Fibroblast of lung (primary cell): ENCODE measurements around the gene MYH3. TPM values are rescaled to one million over a fixed set of nuclear protein-coding genes. Genes with fewer than 3 reads are reported as not detected.

Experiments
- DNase-seq, 2 donors: peaks; one replicate each; pipeline versions ENCODE4 v3.0.0 to v3.0.0-alpha.2; 2010; ENCODE audit warnings: low read depth in 2 of 2
- H2AFZ ChIP-seq: 2 replicates; pipeline ENCODE4 v1.5.1; 2012; ENCODE audit warnings: low read length, control low read depth, inconsistent platforms
- H3K27ac ChIP-seq: 2 replicates; pipeline ENCODE4 v1.5.1; 2011; ENCODE audit warnings: low read length, control low read depth; ENCODE audit not compliant: insufficient read depth
- H3K27me3 ChIP-seq: 2 replicates; pipeline ENCODE4 v1.5.1; 2011; ENCODE audit warnings: mild to moderate bottlenecking, low read length; ENCODE audit not compliant: control insufficient read depth, insufficient read depth
- H3K36me3 ChIP-seq: 2 replicates; pipeline ENCODE4 v1.5.1; 2011; ENCODE audit warnings: low read length; ENCODE audit not compliant: control insufficient read depth, insufficient read depth
- H3K4me1 ChIP-seq: 2 replicates; pipeline ENCODE4 v1.5.1; 2011; ENCODE audit warnings: low read length; ENCODE audit not compliant: control insufficient read depth, insufficient read depth; ENCODE audit errors: extremely low read depth
- H3K4me2 ChIP-seq: 2 replicates; pipeline ENCODE4 v1.5.1; 2011; ENCODE audit warnings: low read length, control low read depth; ENCODE audit not compliant: insufficient read depth; ENCODE audit errors: extremely low read depth
- H3K4me3 ChIP-seq, 4 experiments: fragments of 200-600 bp in 1 of 4; sonication (generic) in 1 of 4; replicated peaks in 1 of 4; 2 replicates each; pipeline ENCODE4 v1.5.1; 2011 to 2016; ENCODE audit warnings: low read length in 4 of 4, low read depth in 3 of 4, mild to moderate bottlenecking in 3 of 4, control low read depth in 2 of 4, inconsistent platforms in 1 of 4, mixed read lengths in 1 of 4; ENCODE audit not compliant: insufficient read depth in 1 of 4; ENCODE audit errors: control extremely low read depth in 1 of 4
- H3K79me2 ChIP-seq: 2 replicates; pipeline ENCODE4 v1.5.1; 2012; ENCODE audit warnings: mild to moderate bottlenecking, low read length, inconsistent platforms; ENCODE audit not compliant: control insufficient read depth, insufficient read depth
- H3K9ac ChIP-seq: 2 replicates; pipeline ENCODE4 v1.5.1; 2011; ENCODE audit warnings: mild to moderate bottlenecking, low read length, control low read depth; ENCODE audit not compliant: insufficient read depth
- H3K9me3 ChIP-seq: 2 replicates; pipeline ENCODE4 v1.5.1; 2012; ENCODE audit warnings: low read depth, low read length; ENCODE audit not compliant: control insufficient read depth, insufficient read depth
- H4K20me1 ChIP-seq: 2 replicates; pipeline ENCODE4 v1.5.1; 2011; ENCODE audit warnings: low read length; ENCODE audit not compliant: control insufficient read depth, insufficient read depth; ENCODE audit errors: extremely low read depth
- EZH2 ChIP-seq: IDR thresholded peaks from 2 replicates; pipeline ENCODE4 v1.5.1; 2012; ENCODE audit warnings: low read length, control low read depth, mild to moderate bottlenecking; ENCODE audit errors: missing control alignments
- polyA plus RNA-seq, 2 donors: library from polyadenylated mRNA; depleted of rRNA in 1 of 2; stranded (reverse) in 1 of 2; unstranded in 1 of 2; fragments of >200 nt; gene quantifications; 2 replicates each; pipeline ENCODE4 v1.2.1, GENCODE V29; 2011 to 2012; ENCODE audit warnings: missing spikeins in 1 of 2
- total RNA-seq: library from RNA; depleted of rRNA; stranded (reverse); fragments of >200 nt; gene quantifications from 2 replicates; pipeline ENCODE4 v1.2.1, GENCODE V29; 2014
- TF ChIP-seq, protein P1 (sequence below), 2 donors: IDR thresholded peaks in 1 of 2; conservative IDR thresholded peaks in 1 of 2; 1 replicate in 1 of 2; 2 replicates in 1 of 2; pipeline ENCODE4 v1.5.1; 2011 to 2012; ENCODE audit warnings: low read length in 2 of 2, control low read depth in 1 of 2, inconsistent platforms in 1 of 2, low read depth in 1 of 2, mild to moderate bottlenecking in 1 of 2

Gene MYH3
- total and polyA plus RNA-seq, 2 donors (not counting 1 experiment from before 2014, with no cell fraction given): 0.25 to 0.50 TPM

DNA sequence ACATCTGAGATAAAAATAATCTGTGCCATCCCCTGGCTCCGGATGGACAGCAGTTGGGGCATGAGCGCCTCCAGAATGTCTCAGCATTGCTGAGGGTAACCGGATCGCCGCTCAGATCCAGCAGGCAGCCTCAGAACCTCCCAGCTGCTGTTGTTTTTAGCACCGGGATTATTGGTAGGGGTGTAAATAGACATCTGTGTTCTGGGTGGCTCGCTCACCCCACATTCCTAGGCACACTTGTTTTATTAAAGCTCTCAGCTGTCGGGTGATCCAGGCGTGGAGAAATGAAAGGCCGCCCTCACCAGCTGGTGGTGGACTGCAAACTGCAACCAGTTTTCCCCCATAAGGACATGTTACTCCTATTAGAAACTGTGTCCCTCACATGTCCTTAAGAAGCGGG lies 32.1 kb downstream of the MYH3 start:
- no peaks in the 10 kb centered on the region for H4K20me1 ChIP-seq
- H2AFZ ChIP-seq: no peak overlapping the region
- no peak overlapping the region for H3K4me3 ChIP-seq
- H3K79me2 ChIP-seq: no peaks in the 10 kb centered on the region
- H3K27me3 ChIP-seq: no peaks in the 10 kb centered on the region
- no peak overlapping the region for H3K27ac ChIP-seq
- H3K4me1 ChIP-seq: no peaks in the 10 kb centered on the region
- no peaks in the 10 kb centered on the region for H3K36me3 ChIP-seq
- no peak overlapping the region for H3K4me2 ChIP-seq
- no peak for TF ChIP-seq EZH2
- TF ChIP-seq, protein P1, sequence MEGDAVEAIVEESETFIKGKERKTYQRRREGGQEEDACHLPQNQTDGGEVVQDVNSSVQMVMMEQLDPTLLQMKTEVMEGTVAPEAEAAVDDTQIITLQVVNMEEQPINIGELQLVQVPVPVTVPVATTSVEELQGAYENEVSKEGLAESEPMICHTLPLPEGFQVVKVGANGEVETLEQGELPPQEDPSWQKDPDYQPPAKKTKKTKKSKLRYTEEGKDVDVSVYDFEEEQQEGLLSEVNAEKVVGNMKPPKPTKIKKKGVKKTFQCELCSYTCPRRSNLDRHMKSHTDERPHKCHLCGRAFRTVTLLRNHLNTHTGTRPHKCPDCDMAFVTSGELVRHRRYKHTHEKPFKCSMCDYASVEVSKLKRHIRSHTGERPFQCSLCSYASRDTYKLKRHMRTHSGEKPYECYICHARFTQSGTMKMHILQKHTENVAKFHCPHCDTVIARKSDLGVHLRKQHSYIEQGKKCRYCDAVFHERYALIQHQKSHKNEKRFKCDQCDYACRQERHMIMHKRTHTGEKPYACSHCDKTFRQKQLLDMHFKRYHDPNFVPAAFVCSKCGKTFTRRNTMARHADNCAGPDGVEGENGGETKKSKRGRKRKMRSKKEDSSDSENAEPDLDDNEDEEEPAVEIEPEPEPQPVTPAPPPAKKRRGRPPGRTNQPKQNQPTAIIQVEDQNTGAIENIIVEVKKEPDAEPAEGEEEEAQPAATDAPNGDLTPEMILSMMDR (conservative IDR thresholded peaks at IDR 0.05 in 1 of 2, IDR thresholded peaks at IDR 0.05 in 1 of 2; ENCODE audit: low read depth in 1 of 2, low read length in 2 of 2): no peak
- DNase-seq: no peak
- no peak overlapping the region for H3K9ac ChIP-seq
- no peaks in the 10 kb centered on the region for H3K9me3 ChIP-seq

DNA sequence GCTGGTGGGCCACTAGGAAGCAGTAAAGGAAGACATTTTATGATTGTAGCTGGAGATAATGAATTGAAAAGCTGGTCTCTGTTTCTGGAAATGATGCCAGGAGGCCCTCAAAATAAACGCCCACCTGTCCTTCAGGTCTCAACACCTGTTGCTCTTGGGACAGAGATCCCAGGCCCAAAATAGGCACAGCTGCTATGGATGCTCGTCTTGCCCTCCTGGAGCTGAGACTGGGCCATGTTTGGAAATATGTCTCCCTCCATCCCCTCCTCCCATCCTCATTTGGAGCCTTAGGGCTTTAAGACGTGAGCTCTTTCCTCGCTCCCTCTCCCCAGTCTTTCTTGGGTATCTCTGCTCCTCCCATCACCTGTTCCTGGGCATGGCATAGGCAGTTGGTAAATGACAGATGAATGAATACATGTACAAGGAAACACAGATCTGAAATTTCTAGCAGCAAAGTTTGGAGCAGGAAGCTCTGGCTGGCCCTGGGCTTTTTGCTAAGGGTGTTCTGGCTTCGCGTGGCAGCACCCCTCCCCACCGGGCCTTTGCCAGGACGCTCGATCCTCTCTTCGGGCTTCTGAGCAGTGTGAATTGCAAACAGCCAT lies 33.3 kb downstream of the MYH3 start:
- H3K27ac ChIP-seq: no peak overlapping the region

DNA sequence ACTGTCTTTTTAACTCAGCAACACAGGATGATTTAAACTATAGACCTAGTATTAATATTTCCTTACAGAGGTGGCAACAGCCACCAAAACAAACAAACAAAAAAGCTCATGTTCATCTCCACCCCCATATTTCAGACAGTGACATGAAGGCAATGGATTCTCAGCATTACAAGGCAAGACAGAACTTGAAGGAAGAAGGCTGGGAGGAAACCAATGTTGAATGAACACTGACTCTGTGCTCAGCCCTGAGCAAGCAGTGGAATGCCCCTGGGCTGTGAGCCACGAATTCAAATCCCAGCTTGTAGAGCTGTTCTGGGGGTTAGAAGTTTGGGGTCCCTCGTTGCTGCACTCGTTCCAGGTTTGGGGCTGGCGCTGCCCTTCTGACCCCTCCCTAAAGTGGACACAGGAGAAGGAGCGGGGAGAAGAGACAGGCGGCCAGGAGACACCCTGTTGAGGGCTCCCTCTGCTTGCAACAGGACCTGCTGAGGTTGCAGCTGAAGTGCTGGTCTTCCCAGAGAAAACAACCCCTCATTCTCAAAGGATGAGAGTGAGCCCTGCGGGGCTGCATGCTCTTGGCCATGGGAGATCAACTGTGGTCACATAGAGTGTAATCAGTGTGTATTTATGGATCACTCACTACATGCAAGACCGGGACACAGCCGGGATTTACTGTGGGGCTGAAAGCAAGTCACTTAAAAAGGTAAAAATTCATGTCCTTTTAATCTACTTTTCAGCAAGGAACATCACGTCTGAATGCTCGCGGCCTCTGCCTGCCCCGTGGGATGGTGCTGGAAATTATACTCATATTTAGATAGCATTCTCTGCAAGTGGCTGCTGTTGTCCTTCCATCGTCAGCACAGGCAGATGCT lies 34.3 kb downstream of the MYH3 start:
- Histone ChIP-seq H3K4me3 (no peak overlapping the region), H3K4me2 (no peak overlapping the region), H3K9ac (no peak overlapping the region), H3K79me2 (no peaks in the 10 kb centered on the region), H3K9me3 (no peaks in the 10 kb centered on the region), H4K20me1 (no peaks in the 10 kb centered on the region), H2AFZ (no peak overlapping the region), H3K4me1 (no peaks in the 10 kb centered on the region), H3K27ac (no peak overlapping the region), H3K27me3 (no peaks in the 10 kb centered on the region), H3K36me3 (no peaks in the 10 kb centered on the region)
- DNase-seq: no peak
- TF ChIP-seq, protein P1 (conservative IDR thresholded peaks at IDR 0.05 in 1 of 2, IDR thresholded peaks at IDR 0.05 in 1 of 2; ENCODE audit: low read depth in 1 of 2, low read length in 2 of 2): no peak
- no peak for TF ChIP-seq EZH2

More for the DNA sequence above, 33.3 kb downstream of the MYH3 start:
- H3K4me1 ChIP-seq: no peaks in the 10 kb centered on the region
- no peak for TF ChIP-seq EZH2
- TF ChIP-seq, protein P1 (conservative IDR thresholded peaks at IDR 0.05 in 1 of 2, IDR thresholded peaks at IDR 0.05 in 1 of 2; ENCODE audit: low read depth in 1 of 2, low read length in 2 of 2): no peak
- no peaks in the 10 kb centered on the region for H3K9me3 ChIP-seq
- no peaks in the 10 kb centered on the region for H3K79me2 ChIP-seq
- no peaks in the 10 kb centered on the region for H4K20me1 ChIP-seq
- DNase-seq: no peak
- no peak overlapping the region for H3K4me3 ChIP-seq
- no peak overlapping the region for H2AFZ ChIP-seq
- no peaks in the 10 kb centered on the region for H3K27me3 ChIP-seq
- no peak overlapping the region for H3K4me2 ChIP-seq
- H3K9ac ChIP-seq: no peak overlapping the region
- H3K36me3 ChIP-seq: no peaks in the 10 kb centered on the region
